Esophagus squamous epithelium (tissue), 4 donors: ENCODE results near the gene C1orf146.

Experiments used
- CTCF ChIP-seq, 6 experiments: fragments of 450-650 bp in 4 of 6; fragments of 200-600 bp in 2 of 6; sonication (generic) in 2 of 6; IDR thresholded peaks; one replicate each; pipeline ENCODE4 v1.5.1; 2016 to 2019; ENCODE audit warnings: antibody characterized with exemption in 6 of 6, mild to moderate bottlenecking in 4 of 6, moderate library complexity in 4 of 6
- POLR2A ChIP-seq, 4 donors: fragments of 450-650 bp; IDR thresholded peaks; one replicate each; pipeline ENCODE4 v1.6.1; 2017; ENCODE audit warnings: antibody characterized with exemption in 4 of 4, mild to moderate bottlenecking in 4 of 4, moderate library complexity in 3 of 4

- no peak for TF ChIP-seq CTCF (IDR thresholded peaks at IDR 0.05)
- no peak for TF ChIP-seq POLR2A (IDR thresholded peaks at IDR 0.05)
These were observed 23.2 kb upstream of the C1orf146 start for GRCh38 chr1:92194511-92194910.
